ENCODE results near the gene SIRPG. TPM values are rescaled to one million over a fixed set of nuclear protein-coding genes. Genes with fewer than 3 reads are reported as not detected.

The SIRPG gene
- total RNA-seq, 2 donors from 2014 or later: not detected

DNA sequence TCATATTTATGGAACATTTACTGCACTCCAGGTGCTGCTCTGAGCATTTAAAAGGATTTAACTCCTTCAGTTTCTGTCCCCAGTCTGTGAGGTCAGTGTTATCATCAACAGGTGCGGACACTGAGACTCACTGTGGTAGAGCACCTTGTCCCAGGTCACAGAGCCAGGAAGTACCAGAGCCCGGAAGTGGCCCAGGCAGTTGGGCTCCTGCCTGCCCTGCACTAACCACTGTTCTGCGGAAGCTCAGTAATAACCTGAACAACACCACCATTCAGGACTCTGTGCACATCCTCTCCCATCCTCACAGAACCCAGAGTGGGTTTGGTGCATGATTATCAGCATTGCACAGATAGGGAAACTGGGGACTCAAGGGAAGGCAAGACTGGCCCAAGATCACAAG, 16.8 kb upstream of the SIRPG start:
- Mint-ChIP-seq H3K9me3 (peaks cover 20% of the 10 kb centered on the region), H3K36me3 (ENCODE audit: low read depth) (no peaks in the 10 kb centered on the region), H3K4me3 (no peak overlapping the region), H3K27ac (no peak overlapping the region), H3K4me1 (no peaks in the 10 kb centered on the region), H3K27me3 (ENCODE audit: insufficient read depth) (peaks cover 5% of the 10 kb centered on the region)
- 85 to 100% methylated on average over 1 to 3 of the region's 3 CpGs for WGBS, 2 experiments (ENCODE audit: insufficient coverage in 1 of 2, insufficient read length in 1 of 2)
- H3K27me3 ChIP-seq (ENCODE audit: control insufficient read depth, insufficient read depth, low read length, poor library complexity, severe bottlenecking): no peaks in the 10 kb centered on the region
- no peaks in the 10 kb centered on the region for H3K9me3 ChIP-seq (ENCODE audit: control insufficient read depth, low read length)
- no peak for TF ChIP-seq CTCF (conservative IDR thresholded peaks at IDR 0.05)
- H3K9ac ChIP-seq (ENCODE audit: extremely low read depth, low read length, poor library complexity, severe bottlenecking): no peak overlapping the region
- no peak overlapping the region for H3K4me3 ChIP-seq (ENCODE audit: low read length)
- H3K36me3 ChIP-seq (ENCODE audit: control insufficient read depth, insufficient read depth, low read length): no peaks in the 10 kb centered on the region
- H3K27ac ChIP-seq (ENCODE audit: low read depth, low read length): no peak overlapping the region
- DNase-seq: no peak
- no peaks in the 10 kb centered on the region for H3K4me1 ChIP-seq (ENCODE audit: control insufficient read depth, insufficient read depth, low read length)

GRCh38 chr20:1673424-1673823, 15.8 kb upstream of the SIRPG start:
- DNase-seq: no peak
- Histone ChIP-seq H3K27me3 (ENCODE audit: control insufficient read depth, insufficient read depth, low read length, poor library complexity, severe bottlenecking) (no peaks in the 10 kb centered on the region), H3K27ac (ENCODE audit: low read depth, low read length) (no peak overlapping the region), H3K36me3 (ENCODE audit: control insufficient read depth, insufficient read depth, low read length) (no peaks in the 10 kb centered on the region), H3K4me1 (ENCODE audit: control insufficient read depth, insufficient read depth, low read length) (no peaks in the 10 kb centered on the region), H3K9me3 (ENCODE audit: control insufficient read depth, low read length) (no peaks in the 10 kb centered on the region), H3K9ac (ENCODE audit: extremely low read depth, low read length, poor library complexity, severe bottlenecking) (no peak overlapping the region), H3K4me3 (ENCODE audit: low read length) (no peak overlapping the region)
- H3K4me3 Mint-ChIP-seq: no peak overlapping the region
- H3K27me3 Mint-ChIP-seq (ENCODE audit: insufficient read depth): no peaks in the 10 kb centered on the region
- H3K36me3 Mint-ChIP-seq (ENCODE audit: low read depth): no peaks in the 10 kb centered on the region
- 33 to 62% methylated on average over 1 to 4 of the region's 4 CpGs for whole genome bisulfite sequencing, 2 experiments (ENCODE audit: insufficient coverage in 1 of 2, insufficient read length in 1 of 2)
- no peak overlapping the region for H3K27ac Mint-ChIP-seq
- no peak for TF ChIP-seq CTCF (conservative IDR thresholded peaks at IDR 0.05)
- H3K9me3 Mint-ChIP-seq: peaks cover 20% of the 10 kb centered on the region
- no peaks in the 10 kb centered on the region for H3K4me1 Mint-ChIP-seq

DNA sequence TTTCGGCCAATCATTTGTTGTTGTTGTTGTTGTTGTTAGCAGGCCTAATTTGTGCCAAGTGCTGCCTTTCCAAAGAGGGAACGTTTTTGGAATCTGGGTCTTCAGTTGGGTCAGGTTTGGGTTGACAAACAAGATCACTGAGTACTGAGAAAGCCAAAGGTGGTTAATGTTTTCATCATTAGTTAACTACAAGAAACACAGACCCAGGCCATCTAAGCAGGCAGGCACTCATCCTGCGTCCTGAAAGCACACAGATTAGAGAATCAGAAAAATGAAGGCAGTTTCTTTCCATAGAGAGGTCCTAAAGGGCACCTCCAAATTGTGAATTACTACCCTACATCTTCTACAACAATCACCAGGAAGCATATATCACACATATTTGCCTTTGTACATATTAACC, 15.1 kb upstream of the SIRPG start:
- H3K9ac ChIP-seq (ENCODE audit: extremely low read depth, low read length, poor library complexity, severe bottlenecking): no peak overlapping the region
- Mint-ChIP-seq H3K4me1 (no peaks in the 10 kb centered on the region), H3K27me3 (ENCODE audit: insufficient read depth) (no peaks in the 10 kb centered on the region), H3K4me3 (no peak overlapping the region), H3K36me3 (ENCODE audit: low read depth) (no peaks in the 10 kb centered on the region), H3K27ac (no peak overlapping the region), H3K9me3 (peaks cover 20% of the 10 kb centered on the region)
- no peaks in the 10 kb centered on the region for H3K36me3 ChIP-seq (ENCODE audit: control insufficient read depth, insufficient read depth, low read length)
- H3K27me3 ChIP-seq (ENCODE audit: control insufficient read depth, insufficient read depth, low read length, poor library complexity, severe bottlenecking): no peaks in the 10 kb centered on the region
- H3K4me3 ChIP-seq (ENCODE audit: low read length): no peak overlapping the region
- no peak for DNase-seq
- no peaks in the 10 kb centered on the region for H3K4me1 ChIP-seq (ENCODE audit: control insufficient read depth, insufficient read depth, low read length)
- TF ChIP-seq CTCF (conservative IDR thresholded peaks at IDR 0.05): no peak
- H3K9me3 ChIP-seq (ENCODE audit: control insufficient read depth, low read length): no peaks in the 10 kb centered on the region
- no peak overlapping the region for H3K27ac ChIP-seq (ENCODE audit: low read depth, low read length)
- 88% methylated on average over 3 of the region's 3 CpGs; no CpG with 5 or more reads in 1 of the 2 experiments for WGBS, 2 experiments (ENCODE audit: insufficient coverage in 1 of 2, insufficient read length in 1 of 2)

Measured in endodermal cell (in vitro differentiated cells).